SU-DHL-6 (cell line): ENCODE measurements around the gene ADAMTS17.

Experiments used
- CTCF ChIP-seq: fragments of 200-600 bp; sonication (generic); IDR thresholded peaks from one replicate; pipeline ENCODE4 v1.5.1; 2017; ENCODE audit warnings: antibody characterized with exemption, mild to moderate bottlenecking, low read length, moderate library complexity; ENCODE audit not compliant: insufficient read depth, poor library complexity, severe bottlenecking
- EZH2phosphoT487 ChIP-seq: fragments of 200-600 bp; sonication (generic), shearing (Covaris generic); conservative IDR thresholded peaks from 2 replicates; pipeline ENCODE4 v1.6.1; 2018; ENCODE audit warnings: mild to moderate bottlenecking, antibody characterized with exemption, low read length, moderate library complexity, mixed read lengths

- no peak for TF ChIP-seq CTCF
- no peak for TF ChIP-seq EZH2phosphoT487
Observed at GRCh38 chr15:100075229-100075628, 266.5 kb downstream of the ADAMTS17 start.
